Nasal cavity respiratory epithelium epithelial cell of viscerocranial mucosa (primary cell): ENCODE data around the gene MS4A18. TPM values are rescaled to one million over a fixed set of nuclear protein-coding genes. Genes with fewer than 3 reads are reported as not detected.

ENCODE experiments used
- total RNA-seq: library from RNA; depleted of rRNA; stranded (reverse); fragments of >200 nt; gene quantifications from 2 replicates; pipeline ENCODE4 v1.2.3, GENCODE V29; 2014

Gene MS4A18
- total RNA-seq, result not detected in 2 replicates

DNA sequence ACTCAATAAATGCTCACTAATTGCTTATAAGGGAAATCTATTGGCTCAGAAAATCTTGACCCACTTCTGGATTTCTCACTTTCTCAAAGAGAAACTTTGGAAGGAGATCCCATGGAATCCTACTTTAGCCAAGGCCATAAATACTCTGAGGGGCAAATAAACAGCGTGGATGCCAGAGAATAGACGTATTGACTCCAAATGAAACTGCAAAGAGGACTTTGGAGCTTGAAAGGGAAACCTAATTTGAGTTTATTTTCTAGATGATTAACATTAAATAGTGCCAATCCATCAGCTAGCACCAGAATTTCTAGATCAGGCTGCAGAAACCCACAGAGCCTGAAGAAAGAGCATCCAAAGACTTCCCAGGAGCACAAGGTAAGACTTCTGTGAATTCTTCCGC lies at the start of gene MS4A18:
TSS of gene MS4A18 (plus strand) at position 301 of the 400 bp plus-strand sequence.

DNA sequence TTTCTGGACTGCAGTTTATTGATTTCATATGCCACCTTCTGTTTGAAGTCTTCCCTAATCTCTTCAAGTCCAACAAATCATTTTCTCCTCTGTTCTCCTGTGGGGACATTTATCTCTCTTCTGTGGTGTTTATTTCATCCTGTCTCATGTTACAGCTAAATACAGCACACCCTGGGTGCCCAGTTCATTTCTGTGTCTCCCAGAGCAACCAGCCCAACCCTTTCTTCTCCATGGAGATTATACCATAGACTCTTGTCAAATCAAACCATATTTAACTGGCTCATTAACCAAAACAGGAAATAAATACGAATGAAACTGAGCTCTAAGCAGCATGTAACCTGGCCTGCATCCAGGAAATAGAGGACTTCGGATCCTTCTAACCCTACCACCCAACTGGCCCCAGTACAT lies 25.2 kb upstream of the MS4A18 start, which contains the start of gene MS4A8:
TSS of gene MS4A8 (plus strand) at position 329 of the 408 bp plus-strand sequence. CDS start 1,249 bp downstream, outside the sequence.

DNA sequence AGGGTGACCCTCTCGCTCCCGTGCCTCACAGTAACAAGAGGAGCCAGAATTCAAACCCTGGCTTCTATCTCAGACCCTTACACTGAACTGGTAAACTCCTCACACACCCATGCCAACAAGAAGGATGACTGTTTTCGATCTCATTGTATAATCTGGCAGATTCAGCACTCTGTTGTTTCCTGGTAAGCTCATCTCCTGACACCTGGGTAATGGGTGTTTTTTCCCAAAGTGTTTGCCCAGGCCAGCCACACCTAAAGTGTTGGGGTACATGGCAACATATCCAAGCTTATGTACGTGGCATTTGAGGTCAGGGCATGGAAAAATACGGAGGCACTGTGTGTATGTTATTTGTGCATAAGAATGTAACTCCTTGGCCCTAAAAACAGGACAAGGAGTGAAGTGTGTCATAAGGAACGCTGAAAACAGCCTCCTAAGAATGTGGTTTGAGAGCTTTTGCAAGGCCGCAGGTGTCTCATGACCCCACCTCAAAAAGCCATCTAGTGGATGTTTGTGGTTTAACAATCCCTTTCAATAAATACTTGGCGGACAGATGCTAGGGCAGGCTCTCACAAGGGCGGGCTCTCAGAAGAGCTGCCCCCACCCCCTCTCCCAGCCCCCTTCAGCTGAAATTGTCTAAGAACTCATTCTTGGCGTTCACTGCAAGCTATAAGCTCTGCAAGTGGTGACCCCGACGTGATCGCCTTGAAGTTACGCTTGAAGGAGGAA lies 31.9 kb downstream of the MS4A18 start, which contains the start of gene MS4A15:
TSS of gene MS4A15 (plus strand) at position 561 of the 726 bp plus-strand sequence. CDS start 6,867 bp downstream, outside the sequence.

GRCh38 chr11:60785136-60785535 lies 60.6 kb downstream of the MS4A18 start, which contains the start of gene MS4A10:
TSS of gene MS4A10 (plus strand) at chr11:60785333. CDS start at chr11:60790336, 5,003 bp downstream.

Other genes with a start within 250 kb of the MS4A18 start
- gene MS4A12, start 231.9 kb upstream of the MS4A18 start, total RNA-seq, result not detected in 2 replicates
- not detected in 2 replicates for gene MS4A13, start 209.3 kb upstream of the MS4A18 start, total RNA-seq
- not detected in 2 replicates for gene MS4A8, start 25.1 kb upstream of the MS4A18 start, total RNA-seq
- gene MS4A15, start 32.1 kb downstream of the MS4A18 start, total RNA-seq, result not detected in 2 replicates
- gene MS4A10, start 60.6 kb downstream of the MS4A18 start, total RNA-seq, result not detected in 2 replicates
- 17.8 and 24.9 TPM in 2 replicates for gene CCDC86, start 117.4 kb downstream of the MS4A18 start, total RNA-seq
- gene PTGDR2, start 131.2 kb downstream of the MS4A18 start, total RNA-seq, result under 0.01 and 0.07 TPM in 2 replicates
- not detected in 2 replicates for gene ZP1, start 142.8 kb downstream of the MS4A18 start, total RNA-seq
- gene PRPF19, start 181.9 kb downstream of the MS4A18 start, total RNA-seq, result 38.3 and 76.7 TPM in 2 replicates
- 6.5 and 29.0 TPM in 2 replicates for gene TMEM109, start 189.4 kb downstream of the MS4A18 start, total RNA-seq
- 22.6 and 144 TPM in 2 replicates for gene TMEM132A, start 199.7 kb downstream of the MS4A18 start, total RNA-seq
- gene SLC15A3, start 227.5 kb downstream of the MS4A18 start, total RNA-seq, result under 0.01 and 0.85 TPM in 2 replicates
- gene CD6, start 247.0 kb downstream of the MS4A18 start, total RNA-seq, result 0.07 TPM in 1 of 2 replicates, not detected in the other